Gastroesophageal sphincter (tissue), 4 donors: Measurements from ENCODE around the gene PLEKHG3. TPM values are rescaled to one million over a fixed set of nuclear protein-coding genes. Genes with fewer than 3 reads are reported as not detected.
A peak's percentile ranks its signal among the peaks of the same experiment; 100 is the strongest.

ENCODE experiments used
- ATAC-seq: fragments of 150-250 bp; one replicate; pipeline ENCODE4 v1.9.1; 2016; ENCODE audit warnings: mild to moderate bottlenecking, moderate library complexity
- H3K27ac ChIP-seq, 4 donors: fragments of 200-600 bp; sonication (generic) in 3 of 4; 1 replicate in 3 of 4; 2 replicates in 1 of 4; pipeline ENCODE4 v1.5.1; 2016 to 2019
- H3K27me3 ChIP-seq: fragments of 200-600 bp; sonication (generic); one replicate; pipeline ENCODE4 v1.5.1; 2019
- H3K36me3 ChIP-seq, 2 donors: fragments of 200-600 bp; sonication (generic); one replicate each; pipeline ENCODE4 v1.5.1; 2019; ENCODE audit warnings: control low read depth in 1 of 2
- H3K4me1 ChIP-seq, 3 donors: fragments of 200-600 bp; sonication (generic); 1 replicate in 2 of 3; 2 replicates in 1 of 3; pipeline ENCODE4 v1.5.1; 2016 to 2019; ENCODE audit warnings: control low read depth in 2 of 3
- H3K4me3 ChIP-seq, 2 donors: fragments of 200-600 bp; sonication (generic); one replicate each; pipeline ENCODE4 v1.5.1; 2019; ENCODE audit warnings: mild to moderate bottlenecking in 1 of 2, moderate library complexity in 1 of 2
- H3K9me3 ChIP-seq, 3 donors: fragments of 200-600 bp; sonication (generic); one replicate each; pipeline ENCODE4 v1.5.1; 2017 to 2019; ENCODE audit warnings: control low read depth in 2 of 3
- EP300 ChIP-seq: sonication (generic); formaldehyde crosslinking; IDR thresholded peaks from one replicate; pipeline ENCODE4 v1.6.1; 2017; ENCODE audit warnings: antibody characterized with exemption, mild to moderate bottlenecking
- POLR2A ChIP-seq, 2 donors: fragments of 450-650 bp; IDR thresholded peaks; one replicate each; pipeline ENCODE4 v1.6.1; 2017; ENCODE audit warnings: antibody characterized with exemption in 2 of 2, mild to moderate bottlenecking in 2 of 2, moderate library complexity in 1 of 2
- POLR2AphosphoS5 ChIP-seq: sonication (generic); formaldehyde crosslinking; IDR thresholded peaks from one replicate; pipeline ENCODE4 v1.6.1; 2017; ENCODE audit warnings: antibody characterized with exemption
- WGBS, 2 donors: methylation state at CpG; one replicate each; pipeline ENCODE4 v1.1.5; 2018; ENCODE audit warnings: low coverage in 1 of 2; 5-methylcytosine and 5-hydroxymethylcytosine counted together
- total RNA-seq, 4 donors: library from RNA; depleted of rRNA; stranded (reverse); fragments of >200 nt; gene quantifications; one replicate each; pipeline ENCODE4 v1.1.0, GENCODE V29; 2016
- TF ChIP-seq, protein P1 (sequence below), 4 experiments: fragments of 200-600 bp in 2 of 4; fragments of 450-650 bp in 2 of 4; sonication (generic) in 1 of 4; IDR thresholded peaks; one replicate each; pipeline ENCODE4 v1.5.1; 2017 to 2019; ENCODE audit warnings: antibody characterized with exemption in 4 of 4, mild to moderate bottlenecking in 2 of 4, moderate library complexity in 2 of 4

The PLEKHG3 gene
- total RNA-seq, 4 donors from 2014 or later, result 44.2 to 79.4 (median 57.7) TPM

DNA sequence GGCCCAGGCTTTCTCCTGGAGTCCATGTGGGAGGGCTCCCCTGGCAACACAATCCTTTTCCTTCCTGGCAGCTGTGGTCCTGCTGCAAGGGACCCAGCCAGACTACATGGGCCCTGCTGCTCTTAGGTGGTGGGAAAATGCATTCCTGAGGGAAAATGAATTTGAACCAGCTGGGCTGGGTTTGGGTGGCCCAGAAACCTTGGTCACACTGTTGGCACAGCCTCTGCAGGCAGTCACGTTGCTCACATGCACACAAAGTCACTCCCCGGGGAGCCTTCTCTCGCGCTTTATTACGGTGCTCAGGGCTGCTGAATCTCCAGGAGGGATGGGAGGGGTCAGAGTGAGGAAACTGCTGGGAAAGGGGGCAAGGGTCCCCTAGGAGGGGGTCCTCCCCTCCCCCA, 17.2 kb downstream of the PLEKHG3 start:
- H3K4me3 ChIP-seq, result no peak overlapping the region
- peak overlapping the region in 3 of 4 donors; percentile 78 to 83 (median 81) for H3K27ac ChIP-seq
- 18% methylated on average over 3 of the region's 5 CpGs; no CpG with 5 or more reads in 1 of the 2 donors for WGBS, 2 donors
- H3K4me1 ChIP-seq, result peaks cover 15 to 100% (median 49%) of the 10 kb centered on the region in 3 donors
- H3K27me3 ChIP-seq, result no peaks in the 10 kb centered on the region
- peak; percentile 14 for ATAC-seq
- TF ChIP-seq, protein P1, sequence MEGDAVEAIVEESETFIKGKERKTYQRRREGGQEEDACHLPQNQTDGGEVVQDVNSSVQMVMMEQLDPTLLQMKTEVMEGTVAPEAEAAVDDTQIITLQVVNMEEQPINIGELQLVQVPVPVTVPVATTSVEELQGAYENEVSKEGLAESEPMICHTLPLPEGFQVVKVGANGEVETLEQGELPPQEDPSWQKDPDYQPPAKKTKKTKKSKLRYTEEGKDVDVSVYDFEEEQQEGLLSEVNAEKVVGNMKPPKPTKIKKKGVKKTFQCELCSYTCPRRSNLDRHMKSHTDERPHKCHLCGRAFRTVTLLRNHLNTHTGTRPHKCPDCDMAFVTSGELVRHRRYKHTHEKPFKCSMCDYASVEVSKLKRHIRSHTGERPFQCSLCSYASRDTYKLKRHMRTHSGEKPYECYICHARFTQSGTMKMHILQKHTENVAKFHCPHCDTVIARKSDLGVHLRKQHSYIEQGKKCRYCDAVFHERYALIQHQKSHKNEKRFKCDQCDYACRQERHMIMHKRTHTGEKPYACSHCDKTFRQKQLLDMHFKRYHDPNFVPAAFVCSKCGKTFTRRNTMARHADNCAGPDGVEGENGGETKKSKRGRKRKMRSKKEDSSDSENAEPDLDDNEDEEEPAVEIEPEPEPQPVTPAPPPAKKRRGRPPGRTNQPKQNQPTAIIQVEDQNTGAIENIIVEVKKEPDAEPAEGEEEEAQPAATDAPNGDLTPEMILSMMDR (IDR thresholded peaks at IDR 0.05), result no peak
- peak; percentile 28 for TF ChIP-seq POLR2AphosphoS5
- no peaks in the 10 kb centered on the region for H3K9me3 ChIP-seq
- no peaks in the 10 kb centered on the region for H3K36me3 ChIP-seq

DNA sequence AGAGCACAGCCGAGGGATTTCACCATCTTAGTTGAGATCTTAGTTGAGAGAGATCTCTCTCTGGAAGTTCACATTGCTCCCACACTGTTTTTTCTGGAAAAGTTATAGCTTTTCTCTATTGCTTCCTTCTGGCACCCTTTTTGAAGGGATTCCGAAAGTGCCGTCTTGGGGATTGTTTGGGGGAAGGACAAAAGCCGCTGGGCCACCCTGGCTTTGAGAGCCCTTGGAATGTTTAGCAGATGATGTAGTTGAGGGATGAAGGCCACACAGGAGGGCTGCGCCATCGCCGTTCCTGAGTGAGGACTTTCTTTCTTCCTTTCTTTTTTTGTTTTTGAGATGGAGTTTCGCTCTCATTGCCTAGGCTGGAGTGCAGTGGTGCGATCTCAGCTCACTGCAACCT, 17.7 kb downstream of the PLEKHG3 start:
- 53 to 100% methylated on average over 1 to 7 of the region's 9 CpGs for WGBS, 2 donors
- no peaks in the 10 kb centered on the region for H3K27me3 ChIP-seq
- ATAC-seq, result no peak
- no peaks in the 10 kb centered on the region for H3K36me3 ChIP-seq
- peak overlapping the region in 3 of 4 donors; percentile 78 to 83 (median 81) for H3K27ac ChIP-seq
- peaks cover 15 to 100% (median 47%) of the 10 kb centered on the region in 3 donors for H3K4me1 ChIP-seq
- H3K9me3 ChIP-seq, result no peaks in the 10 kb centered on the region
- H3K4me3 ChIP-seq, result no peak overlapping the region
- no peak for TF ChIP-seq POLR2AphosphoS5
- TF ChIP-seq POLR2A (IDR thresholded peaks at IDR 0.05), result no peak
- TF ChIP-seq, protein P1 (IDR thresholded peaks at IDR 0.05), result no peak
- TF ChIP-seq EP300, result no peak

DNA sequence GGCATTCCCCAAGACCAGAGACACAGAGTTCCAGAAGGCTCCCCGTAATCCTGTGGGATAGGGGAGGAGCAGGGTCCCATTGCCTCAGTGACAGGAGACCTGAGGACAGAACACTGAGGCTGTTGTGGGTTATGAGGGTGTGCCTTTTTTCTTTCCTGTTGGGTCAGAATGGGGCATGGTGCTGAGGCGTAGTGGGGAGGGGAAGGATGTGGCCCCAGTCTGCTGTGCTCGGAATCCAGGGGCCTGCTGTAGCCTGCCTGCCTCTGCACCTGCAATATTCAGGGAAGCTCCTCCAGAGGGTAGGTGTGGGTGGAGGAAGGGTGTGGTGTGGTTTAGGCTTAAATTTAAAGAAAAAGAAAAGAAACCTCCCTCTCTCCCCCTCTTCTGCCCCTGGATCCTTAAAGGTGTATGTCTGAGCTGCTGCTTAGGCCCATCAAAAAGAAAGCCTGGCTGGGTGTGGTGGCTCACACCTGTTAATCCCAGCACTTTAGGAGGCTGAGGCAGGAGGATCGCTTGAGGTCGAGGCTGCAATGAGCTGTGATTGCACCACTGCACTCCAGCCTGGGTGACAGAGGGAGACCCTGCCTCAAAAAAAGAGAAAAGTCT, 18.7 kb downstream of the PLEKHG3 start:
- TF ChIP-seq POLR2A (IDR thresholded peaks at IDR 0.05), result no peak
- no peak for TF ChIP-seq EP300
- TF ChIP-seq POLR2AphosphoS5, result no peak
- TF ChIP-seq, protein P1 (IDR thresholded peaks at IDR 0.05), result no peak
- Histone ChIP-seq H3K9me3 (no peaks in the 10 kb centered on the region), H3K4me1 (peaks cover 9 to 95% (median 42%) of the 10 kb centered on the region in 3 donors), H3K36me3 (peaks cover 0 to 7% of the 10 kb centered on the region in 2 donors), H3K4me3 (no peak overlapping the region), H3K27ac (peak overlapping the region in 3 of 4 donors; percentile 19 to 83 (median 81)), H3K27me3 (no peaks in the 10 kb centered on the region)
- ATAC-seq, result no peak
- 85 to 94% methylated on average over 2 of the region's 5 CpGs for WGBS, 2 donors

DNA sequence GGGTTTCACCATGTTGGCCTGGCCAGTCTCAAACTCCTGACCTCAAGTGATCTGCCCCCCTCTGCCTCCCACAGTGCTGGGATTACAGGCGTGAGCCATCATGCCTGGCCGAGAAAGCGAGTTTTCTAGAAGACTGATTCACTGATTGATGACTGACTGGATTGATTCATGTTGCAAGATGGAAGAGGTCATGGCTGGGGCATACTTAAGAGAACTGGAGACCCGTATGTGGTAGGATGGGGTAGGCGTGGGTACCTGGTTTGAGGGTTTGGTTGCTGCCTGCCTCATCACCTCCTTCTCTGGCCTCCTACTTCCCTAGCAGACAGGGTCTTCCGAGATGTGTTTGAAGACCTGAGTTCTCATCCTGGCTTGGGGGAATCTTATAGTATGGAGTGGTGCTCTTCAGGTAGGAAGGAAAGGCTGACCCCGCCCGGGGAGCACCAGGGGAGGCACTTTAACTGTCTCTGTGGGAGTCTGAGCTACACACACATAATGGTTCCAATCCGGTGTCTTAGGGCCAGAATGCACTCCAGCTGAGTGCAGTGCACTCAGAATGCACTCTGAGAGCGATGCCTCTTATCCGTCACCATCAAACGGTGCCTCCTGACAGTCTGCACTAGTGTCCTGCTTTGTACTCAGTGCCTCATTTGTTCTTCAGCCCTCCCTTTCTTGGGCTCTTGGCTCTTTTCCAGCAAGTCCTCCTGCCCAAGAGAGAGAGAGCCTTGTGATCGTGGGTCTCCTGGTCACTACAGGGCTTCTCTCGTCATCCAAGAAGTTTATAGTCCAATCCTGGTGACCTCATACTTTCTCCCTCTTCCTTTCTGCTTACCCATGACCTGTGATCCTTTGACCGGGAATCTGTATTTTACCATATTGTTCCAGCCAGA, 19.7 kb downstream of the PLEKHG3 start:
- 43 to 61% methylated on average over 5 to 9 of the region's 15 CpGs for WGBS, 2 donors
- no peaks in the 10 kb centered on the region for H3K9me3 ChIP-seq
- H3K27ac ChIP-seq, result peak overlapping the region in 3 of 4 donors; percentile 1 to 81 (median 53)
- peaks cover 4 to 92% (median 34%) of the 10 kb centered on the region in 3 donors for H3K4me1 ChIP-seq
- no peaks in the 10 kb centered on the region for H3K27me3 ChIP-seq
- no peak for TF ChIP-seq POLR2A (IDR thresholded peaks at IDR 0.05)
- TF ChIP-seq, protein P1 (IDR thresholded peaks at IDR 0.05), result no peak
- TF ChIP-seq POLR2AphosphoS5, result no peak
- no peak for TF ChIP-seq EP300
- H3K36me3 ChIP-seq, result peaks cover 0 to 17% of the 10 kb centered on the region in 2 donors
- no peak overlapping the region for H3K4me3 ChIP-seq
- no peak for ATAC-seq
